ENCODE data around the gene RNF224.

RNF224 gene

GRCh38 chr9:137273611-137274320, 46.5 kb downstream of the RNF224 start:
- intact Hi-C loops (cut with micrococcal nuclease) = no loop called here
- H3K27me3 Mint-ChIP-seq = no peaks in the 10 kb centered on the region
- H3K4me1 Mint-ChIP-seq (ENCODE audit: low read depth) = peaks cover 46% of the 10 kb centered on the region
- peak overlapping the region; percentile 87 for H3K27ac Mint-ChIP-seq
- no peak overlapping the region for H3K4me3 Mint-ChIP-seq
- no peaks in the 10 kb centered on the region for H3K9me3 Mint-ChIP-seq
- H3K36me3 Mint-ChIP-seq (ENCODE audit: low read depth) = peaks cover 67% of the 10 kb centered on the region

DNA sequence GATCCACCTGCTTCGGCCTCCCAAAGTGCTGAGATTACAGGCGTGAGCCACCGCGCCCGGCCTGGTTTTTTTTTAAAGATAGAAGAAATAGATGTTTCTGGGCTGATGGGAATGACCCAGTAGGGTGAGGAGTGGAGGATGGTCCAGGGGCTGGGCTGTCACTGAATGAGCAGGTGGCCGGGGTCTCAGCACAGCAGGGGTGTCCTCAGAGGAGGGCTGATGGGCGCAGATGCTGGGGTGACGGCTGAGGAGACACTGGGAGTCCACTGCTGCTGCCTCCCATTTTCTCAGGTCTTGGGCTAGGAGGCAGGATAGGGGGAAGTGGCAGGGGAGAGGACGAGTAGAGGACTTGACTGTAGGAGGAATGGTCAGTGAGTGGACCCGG, 47.9 kb downstream of the RNF224 start:
- intact Hi-C loops (cut with micrococcal nuclease) = no loop called here
- Mint-ChIP-seq H3K36me3 (ENCODE audit: low read depth) (peaks cover 67% of the 10 kb centered on the region), H3K4me3 (peak overlapping the region; percentile 50), H3K27me3 (no peaks in the 10 kb centered on the region), H3K27ac (peak overlapping the region; percentile 87), H3K9me3 (no peaks in the 10 kb centered on the region), H3K4me1 (ENCODE audit: low read depth) (peaks cover 58% of the 10 kb centered on the region)

- Mint-ChIP-seq H3K27me3 (no peaks in the 10 kb centered on the region), H3K36me3 (ENCODE audit: low read depth) (peaks cover 67% of the 10 kb centered on the region), H3K27ac (peak overlapping the region; percentile 87), H3K9me3 (no peaks in the 10 kb centered on the region), H3K4me3 (peak overlapping the region; percentile 50), H3K4me1 (ENCODE audit: low read depth) (peaks cover 63% of the 10 kb centered on the region)
- intact Hi-C loops (cut with micrococcal nuclease) = no loop called here
Observed at GRCh38 chr9:137275588-137276472, 48.5 kb downstream of the RNF224 start.

DNA sequence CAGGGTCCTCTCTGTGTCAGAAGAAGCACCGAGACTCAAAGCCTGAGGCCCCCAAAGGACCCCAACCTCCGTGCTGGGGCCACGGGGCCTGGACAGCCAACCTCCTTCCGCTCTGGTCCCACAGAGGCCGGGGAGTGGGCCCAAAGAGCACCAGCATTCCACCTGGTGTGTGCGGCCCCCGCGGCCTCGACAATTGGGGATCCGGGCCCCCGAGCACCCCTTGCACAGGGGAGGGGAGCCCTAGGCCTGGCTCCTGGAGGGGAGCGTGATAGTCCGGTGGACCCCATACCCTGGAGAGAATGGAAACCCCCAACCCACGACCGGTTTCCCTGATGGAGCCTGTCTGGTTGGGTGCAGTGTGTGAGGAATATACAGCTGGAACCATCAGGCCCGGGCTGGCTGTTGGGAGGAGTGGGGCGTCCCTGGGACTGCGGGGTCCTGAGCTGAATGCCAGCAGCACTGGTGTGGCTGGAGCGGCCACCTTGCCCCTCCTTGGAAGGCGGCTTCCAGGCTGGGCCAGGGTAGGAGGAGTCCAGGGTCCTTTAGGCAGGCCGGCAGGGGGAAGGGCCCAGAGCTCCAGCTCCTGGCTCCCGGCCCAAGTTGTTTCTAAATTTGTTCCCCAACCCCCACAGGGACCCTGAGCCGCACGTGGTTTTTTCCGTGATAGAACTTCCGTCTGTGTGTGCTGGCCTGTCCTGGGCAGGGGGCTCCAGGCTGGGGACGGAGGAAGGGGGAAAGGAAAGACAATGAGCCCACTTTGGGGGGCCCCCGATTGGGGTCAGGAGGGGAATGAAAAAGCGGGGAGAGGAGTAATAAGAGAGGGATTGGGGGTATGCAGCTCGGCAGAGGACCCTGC, 49.4 kb downstream of the RNF224 start:
- H3K27ac Mint-ChIP-seq = peak overlapping the region; percentile 87
- peaks cover 64% of the 10 kb centered on the region for H3K4me1 Mint-ChIP-seq (ENCODE audit: low read depth)

DNA sequence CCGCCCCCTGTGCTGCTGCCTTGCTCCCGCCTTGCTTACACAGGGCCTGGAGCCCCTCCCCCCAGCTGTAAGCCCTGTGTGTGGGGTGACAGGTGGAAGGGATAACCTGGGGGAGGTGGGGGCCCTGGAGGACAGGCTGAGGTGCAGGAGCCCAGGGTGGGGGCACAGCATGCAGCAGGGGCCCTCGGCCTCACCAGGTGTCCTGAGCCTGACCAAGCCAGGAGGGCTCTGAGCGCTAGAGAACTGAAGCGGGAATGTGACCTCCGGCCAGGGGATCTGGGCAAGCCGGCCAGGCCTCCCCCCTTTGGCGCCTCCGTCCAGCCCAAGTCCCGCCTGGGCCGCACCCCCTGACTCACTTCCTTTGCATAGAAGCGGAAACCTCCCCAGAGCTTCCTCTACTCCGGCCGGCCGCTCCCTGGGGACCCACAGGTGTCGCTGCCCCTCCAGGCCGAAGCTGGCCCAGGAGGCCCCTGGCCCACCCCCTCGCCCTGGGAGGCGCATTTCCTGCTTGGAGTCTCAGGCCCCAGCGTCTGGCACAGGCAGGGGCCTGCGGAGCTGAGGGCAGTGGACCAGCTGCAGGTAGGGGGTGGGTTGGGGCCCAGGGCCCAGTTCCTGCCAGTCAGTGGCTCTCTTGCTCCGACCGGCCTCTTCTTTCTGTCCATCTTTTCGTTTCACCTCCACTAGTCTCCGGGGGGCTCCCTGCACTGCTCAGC, 50.2 kb downstream of the RNF224 start, which contains the start of gene TOR4A:
TOR4A (plus strand) TSS at position 398 of the 713 bp plus-strand sequence. CDS start 964 bp downstream, outside the sequence.
- peaks cover 67% of the 10 kb centered on the region for H3K36me3 Mint-ChIP-seq (ENCODE audit: low read depth)
- H3K9me3 Mint-ChIP-seq = no peaks in the 10 kb centered on the region
- intact Hi-C loops (cut with micrococcal nuclease) = no loop called here
- H3K27ac Mint-ChIP-seq = peak within 1 kb of the TSS; percentile 87
- H3K4me3 Mint-ChIP-seq = peak within 1 kb of the TSS; percentile 93
- H3K4me1 Mint-ChIP-seq (ENCODE audit: low read depth) = peaks cover 72% of the 10 kb centered on the region
- no peaks in the 10 kb centered on the region for H3K27me3 Mint-ChIP-seq

More for the DNA sequence above, 49.4 kb downstream of the RNF224 start:
- Mint-ChIP-seq H3K4me3 (peak overlapping the region; percentile 93), H3K36me3 (ENCODE audit: low read depth) (peaks cover 67% of the 10 kb centered on the region), H3K27me3 (no peaks in the 10 kb centered on the region), H3K9me3 (no peaks in the 10 kb centered on the region)
- intact Hi-C loops (cut with micrococcal nuclease) = no loop called here

DNA sequence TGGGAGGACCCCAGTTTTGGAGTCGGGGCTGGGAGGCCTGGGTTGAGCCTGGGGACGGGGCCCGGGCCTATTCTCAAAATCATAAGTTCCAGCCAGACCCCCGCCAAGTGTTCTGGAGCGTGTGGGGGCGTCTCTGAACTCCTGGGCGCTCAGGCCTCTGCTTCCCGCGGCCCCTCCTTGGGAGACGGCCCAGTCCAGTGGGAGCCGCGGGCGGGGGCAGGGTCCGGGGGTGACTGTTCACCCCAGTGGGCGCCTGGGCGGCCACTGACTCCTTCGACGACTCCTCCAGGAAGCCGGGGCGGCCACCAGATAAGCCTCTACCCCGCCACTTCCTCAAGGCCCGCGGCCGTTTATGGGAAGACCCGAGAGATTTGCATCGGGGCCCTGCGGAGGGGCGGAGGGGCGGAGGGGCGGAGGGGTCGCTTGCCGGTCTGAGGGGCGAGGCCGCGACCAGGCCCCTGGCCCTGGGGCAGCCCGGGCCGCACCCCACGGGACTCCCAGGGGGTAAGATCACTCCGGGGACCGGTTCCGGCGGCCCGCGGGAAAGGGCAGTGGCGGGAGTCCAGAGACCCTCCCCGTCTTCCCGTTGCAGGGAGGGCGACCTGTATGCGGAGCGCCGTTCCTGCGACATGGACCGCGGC, 50.9 kb downstream of the RNF224 start:
- peak overlapping the region; percentile 87 for H3K27ac Mint-ChIP-seq
- H3K4me3 Mint-ChIP-seq = peak overlapping the region; percentile 93
- no peaks in the 10 kb centered on the region for H3K9me3 Mint-ChIP-seq
- peaks cover 79% of the 10 kb centered on the region for H3K4me1 Mint-ChIP-seq (ENCODE audit: low read depth)
- no peaks in the 10 kb centered on the region for H3K27me3 Mint-ChIP-seq
- H3K36me3 Mint-ChIP-seq (ENCODE audit: low read depth) = peaks cover 67% of the 10 kb centered on the region
- intact Hi-C loops (cut with micrococcal nuclease) = no loop called here

Measured in dendritic cell treated with granulocyte-macrophage colony-stimulating factor and Interleukin-4, amounts not matched to agents 40 ng/mL and 50 ng/mL, for 4 days (primary cell).